K562 (cell line): ENCODE results near the gene ZNF776. TPM values are rescaled to one million over a fixed set of nuclear protein-coding genes. Genes with fewer than 3 reads are reported as not detected.

Source experiments
- CHAMP1 ChIP-seq: fragments of 450-650 bp; IDR thresholded peaks from 2 replicates; pipeline ENCODE4 v1.6.1; 2016; ENCODE audit warnings: mild to moderate bottlenecking
- DIDO1 ChIP-seq: fragments of 450-650 bp; IDR thresholded peaks from 2 replicates; pipeline ENCODE4 v1.6.1; 2016; ENCODE audit warnings: low read depth, missing biosample characterization, missing genetic modification characterization
- E2F3 ChIP-seq: fragments of 250-450 bp; sonication (Bioruptor Pico); IDR thresholded peaks from 2 replicates; pipeline ENCODE4 v1.4.0; 2020; ENCODE audit warnings: mild to moderate bottlenecking
- ETV6 ChIP-seq, 3 experiments: fragments of 150-350 bp in 1 of 3; sonication (generic) in 1 of 3; formaldehyde crosslinking in 1 of 3; IDR thresholded peaks; 2 replicates each; pipeline versions ENCODE4 v1.6.1 to v1.8.0; 2014 to 2022; ENCODE audit warnings: borderline replicate concordance in 2 of 3, low read depth in 2 of 3, antibody characterized with exemption in 1 of 3, low read length in 1 of 3, mild to moderate bottlenecking in 1 of 3, missing genetic modification reagents in 1 of 3
- GTF3C2 ChIP-seq: IDR thresholded peaks from 3 replicates; pipeline ENCODE4 v1.6.1; 2011; ENCODE audit warnings: borderline replicate concordance, mild to moderate bottlenecking, moderate library complexity; ENCODE audit not compliant: insufficient read length; ENCODE audit errors: extremely low read depth
- MAFG ChIP-seq: fragments of 450-650 bp; conservative IDR thresholded peaks from 2 replicates; pipeline ENCODE4 v1.6.1; 2016; ENCODE audit warnings: missing genetic modification characterization, missing compliant biosample characterization
- MCM3 ChIP-seq: fragments of 450-650 bp; IDR thresholded peaks from 2 replicates; pipeline ENCODE4 v1.6.1; 2016
- NEUROD1 ChIP-seq: fragments of 150-350 bp; IDR thresholded peaks from 2 replicates; pipeline ENCODE4 v1.6.1; 2014; ENCODE audit warnings: borderline replicate concordance, low read length, low read depth; ENCODE audit not compliant: partially characterized antibody
- NRF1 ChIP-seq, 2 experiments: fragments of 450-650 bp; IDR thresholded peaks in 1 of 2; conservative IDR thresholded peaks in 1 of 2; 2 replicates each; pipeline ENCODE4 v1.6.1; 2014; ENCODE audit warnings: mild to moderate bottlenecking in 2 of 2
- PCBP1 ChIP-seq: fragments of 200-400 bp; formaldehyde crosslinking; IDR thresholded peaks from 2 replicates; pipeline ENCODE4 v1.6.1; 2018; ENCODE audit warnings: mild to moderate bottlenecking, low read depth, low read length; ENCODE audit not compliant: poor library complexity, severe bottlenecking
- PRMT5 ChIP-seq: sonication (generic); formaldehyde crosslinking; IDR thresholded peaks from 2 replicates; pipeline ENCODE4 v1.5.0; 2020; ENCODE audit warnings: missing genetic modification reagents
- SMARCE1 ChIP-seq: fragments of 450-650 bp; IDR thresholded peaks from 2 replicates; pipeline ENCODE4 v1.7.1; 2016; ENCODE audit warnings: mild to moderate bottlenecking
- SRF ChIP-seq, 2 experiments: fragments of 250-450, 450-650 bp in 1 of 2; sonication (Bioruptor Pico) in 1 of 2; sonication (generic) in 1 of 2; formaldehyde crosslinking; IDR thresholded peaks; 2 replicates each; pipeline versions ENCODE4 v1.5.0 to v1.5.1; 2020 to 2022; ENCODE audit warnings: mild to moderate bottlenecking in 1 of 2, missing genetic modification reagents in 1 of 2
- USF1 ChIP-seq: sonication (generic); formaldehyde crosslinking; IDR thresholded peaks from 2 replicates; pipeline ENCODE4 v1.9.0; 2022; ENCODE audit warnings: mild to moderate bottlenecking, missing genetic modification reagents
- WHSC1 ChIP-seq: IDR thresholded peaks from one replicate; pipeline ENCODE4 v1.6.1; 2012; ENCODE audit warnings: low read length, control low read depth, inconsistent platforms
- ZBTB8A ChIP-seq: fragments of 450-650 bp; IDR thresholded peaks from 2 replicates; pipeline ENCODE4 v1.6.1; 2018; ENCODE audit warnings: mild to moderate bottlenecking, moderate library complexity; ENCODE audit not compliant: partially characterized antibody
- ZEB2 ChIP-seq: fragments of 450-650 bp; IDR thresholded peaks from 2 replicates; pipeline ENCODE4 v1.6.1; 2016
- ZFP30 ChIP-seq: fragments of 250-450 bp; sonication (Bioruptor Pico); IDR thresholded peaks from 2 replicates; pipeline ENCODE4 v1.8.0; 2022; ENCODE audit warnings: moderate library complexity, mild to moderate bottlenecking, inconsistent platforms, borderline replicate concordance
- ZFPM2 ChIP-seq: fragments of 250-450 bp; sonication (Bioruptor Pico); IDR thresholded peaks from 2 replicates; pipeline ENCODE4 v1.5.1; 2022; ENCODE audit warnings: mild to moderate bottlenecking
- ZNF3 ChIP-seq: fragments of 250-450 bp; sonication (Bioruptor Pico); IDR thresholded peaks from 2 replicates; pipeline ENCODE4 v1.5.0; 2021; ENCODE audit warnings: mild to moderate bottlenecking, moderate library complexity
- ZNF408 ChIP-seq: fragments of 250-450 bp; sonication (Bioruptor Pico); IDR thresholded peaks from 2 replicates; pipeline ENCODE4 v1.4.0; 2020; ENCODE audit warnings: low read depth, mild to moderate bottlenecking, moderate library complexity
- ZNF561 ChIP-seq: fragments of 450-650 bp; formaldehyde crosslinking; conservative IDR thresholded peaks from 2 replicates; pipeline ENCODE4 v1.4.0; 2020; ENCODE audit warnings: mild to moderate bottlenecking, moderate library complexity
- ZNF764 ChIP-seq: fragments of 250-450 bp; sonication (Bioruptor Pico); IDR thresholded peaks from 2 replicates; pipeline ENCODE4 v1.4.0; 2020; ENCODE audit warnings: low read depth, mild to moderate bottlenecking, moderate library complexity
- polyA plus RNA-seq, 8 experiments: library from polyadenylated mRNA; depleted of rRNA in 4 of 8; stranded (reverse) in 5 of 8; unstranded in 3 of 8; fragments of >200 nt; fragmentation: Nextera tagmentation in 2 of 8; fragmentation: Illumina TruSeq in 1 of 8; extraction: Ambion mirVana in 2 of 8; extraction: Trizol in 1 of 8; gene quantifications; 2 replicates each; pipeline versions ENCODE4 v1.2.1 to v1.2.3, GENCODE V29; 2011 to 2014; ENCODE audit warnings: inconsistent platforms in 1 of 8, missing spikeins in 1 of 8
- total RNA-seq, 7 experiments: library from RNA; depleted of rRNA in 6 of 7; stranded (reverse); fragments of >200 nt in 6 of 7; fragmentation: Illumina TruSeq in 2 of 7; extraction: Trizol in 2 of 7; gene quantifications; 2 replicates each; pipeline versions ENCODE4 v1.2.1 to v1.2.3, GENCODE V29; 2011 to 2021; ENCODE audit warnings: low replicate concordance in 1 of 7

The ZNF776 gene
- total and polyA plus RNA-seq, 9 of the 15 experiments (the other 6 are each of a cell fraction or from before 2014, with no cell fraction given), result 2.2 to 16.9 (median 8.2) TPM

GRCh38 chr19:57746580-57747471 lies at the start of gene ZNF776 (continued):
- TF ChIP-seq ZNF764 (CRISPR knock-in tag), result no peak
- no peak for TF ChIP-seq ZNF408 (CRISPR knock-in tag)
- no peak for TF ChIP-seq GTF3C2
- no peak for TF ChIP-seq PCBP1
- TF ChIP-seq E2F3, result no peak
- TF ChIP-seq ZBTB8A, result no peak
- no peak for TF ChIP-seq ZFPM2
- TF ChIP-seq MCM3, result no peak
- TF ChIP-seq DIDO1, result peak; percentile 44; the same call in 1 of the 2 replicates
- no peak for TF ChIP-seq ZFP30 (CRISPR knock-in tag)
- TF ChIP-seq ZEB2, result no peak
- no peak; a peak in 1 of 4 replicates for TF ChIP-seq NRF1 (conservative IDR thresholded peaks at IDR 0.05 in 1 of 2, IDR thresholded peaks at IDR 0.05 in 1 of 2)
- no peak for TF ChIP-seq ETV6 (IDR thresholded peaks at IDR 0.05; ENCODE audit: borderline replicate concordance in 1 of 2, low read depth in 2 of 2, low read length in 1 of 2)
- no peak for TF ChIP-seq ETV6 (CRISPR knock-in tag; IDR thresholded peaks at IDR 0.05; ENCODE audit: borderline replicate concordance)
- no peak for TF ChIP-seq ZNF3 (CRISPR knock-in tag)
- TF ChIP-seq SRF (CRISPR knock-in tag; IDR thresholded peaks at IDR 0.05), result no peak
- no peak for TF ChIP-seq NEUROD1
- no peak for TF ChIP-seq SMARCE1
- no peak for TF ChIP-seq ZNF561
- no peak for TF ChIP-seq MAFG (tag)
- no peak for TF ChIP-seq USF1 (CRISPR knock-in tag)
- TF ChIP-seq CHAMP1, result no peak
- TF ChIP-seq WHSC1, result no peak
- TF ChIP-seq PRMT5 (CRISPR knock-in tag), result no peak
